ENCODE data around the gene JAKMIP2. TPM values are rescaled to one million over a fixed set of nuclear protein-coding genes. Genes with fewer than 3 reads are reported as not detected.
"Not testable (repeated sequence)": the region's sequence is repeated elsewhere in the genome, so short reads cannot be mapped to it uniquely, and the experiment has no call there.

JAKMIP2 gene
- total and polyA plus RNA-seq, 9 donors = 0.10 to 7.0 (median 0.24) TPM

- H3K36me3 ChIP-seq = no peaks in the 10 kb centered on the region
- H3K27me3 ChIP-seq = no peaks in the 10 kb centered on the region
- H3K4me1 ChIP-seq (ENCODE audit: insufficient read depth) = no peaks in the 10 kb centered on the region
- no peak overlapping the region for H3K4me3 ChIP-seq
- no peak for DNase-seq
- no peak overlapping the region for H3K27ac ChIP-seq
- TF ChIP-seq EP300 (IDR thresholded peaks at IDR 0.05) (no peak), CTCF (IDR thresholded peaks at IDR 0.05) (no peak), POLR2A (IDR thresholded peaks at IDR 0.05) (no peak)
- 29 to 60% (median 47%) methylated on average over 5 of the region's 5 CpGs for WGBS, 3 donors
- intact Hi-C loops (cut with DNase I) = no loop called here
- no peaks in the 10 kb centered on the region for H3K9me3 ChIP-seq
These were observed 143.2 kb downstream of the JAKMIP2 start for GRCh38 chr5:147639321-147639720.

GRCh38 chr5:147636729-147636984 lies 145.9 kb downstream of the JAKMIP2 start:
- TF ChIP-seq EP300 (IDR thresholded peaks at IDR 0.05) (no peak), CTCF (IDR thresholded peaks at IDR 0.05) (no peak), POLR2A (IDR thresholded peaks at IDR 0.05) (no peak)
- intact Hi-C loops (cut with DNase I) = no loop called here
- DNase-seq = no peak
- H3K27me3 ChIP-seq = no peaks in the 10 kb centered on the region
- no peaks in the 10 kb centered on the region for H3K9me3 ChIP-seq
- no peaks in the 10 kb centered on the region for H3K4me1 ChIP-seq (ENCODE audit: insufficient read depth)
- WGBS, 3 donors = 94 to 97% (median 96%) methylated on average over 3 of the region's 3 CpGs
- no peak overlapping the region for H3K27ac ChIP-seq
- no peak overlapping the region for H3K4me3 ChIP-seq
- no peaks in the 10 kb centered on the region for H3K36me3 ChIP-seq

- Histone ChIP-seq H3K4me3 (no peak overlapping the region), H3K27me3 (no peaks in the 10 kb centered on the region), H3K27ac (no peak overlapping the region), H3K4me1 (ENCODE audit: insufficient read depth) (no peaks in the 10 kb centered on the region), H3K9me3 (no peaks in the 10 kb centered on the region), H3K36me3 (no peaks in the 10 kb centered on the region)
- 94 to 95% (median 94%) methylated on average over 15 of the region's 15 CpGs for WGBS, 3 donors
- intact Hi-C loops (cut with DNase I) = no loop called here
- TF ChIP-seq CTCF (IDR thresholded peaks at IDR 0.05) (no peak), EP300 (IDR thresholded peaks at IDR 0.05) (no peak), POLR2A (IDR thresholded peaks at IDR 0.05) (no peak)
- no peak for DNase-seq
These were observed 146.4 kb downstream of the JAKMIP2 start for GRCh38 chr5:147635882-147636728.

GRCh38 chr5:147635439-147635838 lies 147.1 kb downstream of the JAKMIP2 start:
- intact Hi-C loops (cut with DNase I); H3K4me3 ChIP-seq; H3K4me1 ChIP-seq (ENCODE audit: insufficient read depth); H3K36me3 ChIP-seq; H3K27ac ChIP-seq; H3K27me3 ChIP-seq; DNase-seq; H3K9me3 ChIP-seq: not testable (repeated sequence)
- 89 to 90% (median 89%) methylated on average over 5 of the region's 5 CpGs for WGBS, 3 donors

- TF ChIP-seq CTCF (IDR thresholded peaks at IDR 0.05) (no peak), EP300 (IDR thresholded peaks at IDR 0.05) (no peak), POLR2A (IDR thresholded peaks at IDR 0.05) (no peak)
- no peak for DNase-seq
- Histone ChIP-seq H3K27me3 (no peaks in the 10 kb centered on the region), H3K36me3 (no peaks in the 10 kb centered on the region), H3K9me3 (no peaks in the 10 kb centered on the region), H3K27ac (no peak overlapping the region), H3K4me3 (no peak overlapping the region), H3K4me1 (ENCODE audit: insufficient read depth) (no peaks in the 10 kb centered on the region)
- intact Hi-C loops (cut with DNase I) = no loop called here
These were observed 149.4 kb downstream of the JAKMIP2 start for GRCh38 chr5:147633173-147633572.

All from ovary (tissue), 9 donors.